Astrocyte of the cerebellum (primary cell): ENCODE measurements around the gene OLFM2.

Experiments
- DNase-seq: peaks from one replicate; pipeline ENCODE4 v3.0.0-alpha.2; 2011; ENCODE audit warnings: low read depth
- H3K4me3 ChIP-seq: 2 replicates; pipeline ENCODE4 v1.5.1; 2011; ENCODE audit warnings: mild to moderate bottlenecking, low read depth, low read length, moderate library complexity
- CTCF ChIP-seq: IDR thresholded peaks from 2 replicates; pipeline ENCODE4 v1.5.1; 2012; ENCODE audit warnings: low read length, low read depth, moderate library complexity, mild to moderate bottlenecking; ENCODE audit errors: missing control alignments
- in situ Hi-C: cut with HindIII; loops from 2 replicates; pipeline ENCODE4 v1.10.0; 2017; ENCODE audit warnings: low sequenced_read_pairs

OLFM2 gene

GRCh38 chr19:9868983-9869617 lies 67.2 kb downstream of the OLFM2 start:
- no peak overlapping the region for H3K4me3 ChIP-seq
- DNase-seq, result no peak

DNA sequence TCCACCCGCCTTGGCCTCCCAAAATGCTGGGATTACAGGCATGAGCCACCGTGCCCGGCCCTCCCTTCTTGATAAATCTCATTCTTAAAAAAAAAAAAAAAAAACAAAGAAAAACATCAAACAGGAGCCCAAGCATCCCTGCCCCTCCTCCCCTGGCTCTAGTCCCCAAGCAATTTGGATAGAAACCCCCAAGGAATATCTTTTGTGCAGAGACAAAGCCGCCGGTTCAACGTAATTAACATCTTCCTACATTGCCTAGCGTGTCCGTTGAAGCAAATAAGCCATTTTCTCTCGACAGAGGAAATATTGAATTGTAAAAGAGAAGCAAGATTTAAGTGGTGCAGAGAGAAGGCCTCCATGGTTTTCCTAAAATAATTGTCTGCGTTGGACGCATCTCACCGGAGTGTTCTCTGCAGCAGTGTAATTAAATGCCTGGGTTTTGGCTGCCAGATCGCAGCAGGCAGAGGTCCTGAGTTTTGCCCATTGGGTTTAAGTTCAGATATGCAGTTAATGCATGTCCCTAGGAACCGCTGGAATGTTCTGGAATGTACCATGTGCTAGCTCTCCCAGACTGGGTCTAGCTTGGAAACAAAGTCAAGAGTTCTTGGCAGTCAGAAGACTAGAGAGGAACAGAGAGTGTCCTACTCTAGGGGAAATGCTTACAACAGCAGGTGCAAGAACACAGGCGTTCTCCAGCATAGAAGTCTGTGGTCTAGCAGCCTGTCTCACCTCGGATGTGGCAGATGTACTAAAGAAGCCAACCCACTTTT lies 70.4 kb downstream of the OLFM2 start:
- in situ Hi-C loops, result no loop called here
- no peak for DNase-seq
- no peak overlapping the region for H3K4me3 ChIP-seq
- TF ChIP-seq CTCF, result no peak

More at GRCh38 chr19:9868983-9869617, 67.2 kb downstream of the OLFM2 start:
- TF ChIP-seq CTCF, result no peak
- in situ Hi-C loops, result no loop called here

DNA sequence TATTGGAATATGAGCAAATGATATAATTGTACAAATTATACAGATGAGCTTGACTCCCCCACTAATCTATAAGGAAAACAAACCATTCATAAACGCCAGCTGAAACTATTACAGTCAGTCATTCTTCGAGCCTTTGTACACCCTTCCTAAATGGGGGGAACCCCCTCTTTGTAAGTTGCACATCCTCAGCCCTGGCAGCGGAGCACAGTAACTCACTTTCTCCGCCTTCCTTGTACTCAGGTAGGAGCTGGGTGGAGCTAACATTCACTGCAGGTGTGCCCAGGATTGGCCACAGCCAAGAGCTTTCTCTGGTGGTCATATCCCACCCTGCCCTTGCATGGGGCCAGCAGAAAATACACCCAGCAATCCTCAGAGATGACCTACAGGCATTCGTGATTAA lies 72.6 kb downstream of the OLFM2 start:
- no peak overlapping the region for H3K4me3 ChIP-seq
- in situ Hi-C loops, result no loop called here
- no peak for TF ChIP-seq CTCF
- no peak for DNase-seq

DNA sequence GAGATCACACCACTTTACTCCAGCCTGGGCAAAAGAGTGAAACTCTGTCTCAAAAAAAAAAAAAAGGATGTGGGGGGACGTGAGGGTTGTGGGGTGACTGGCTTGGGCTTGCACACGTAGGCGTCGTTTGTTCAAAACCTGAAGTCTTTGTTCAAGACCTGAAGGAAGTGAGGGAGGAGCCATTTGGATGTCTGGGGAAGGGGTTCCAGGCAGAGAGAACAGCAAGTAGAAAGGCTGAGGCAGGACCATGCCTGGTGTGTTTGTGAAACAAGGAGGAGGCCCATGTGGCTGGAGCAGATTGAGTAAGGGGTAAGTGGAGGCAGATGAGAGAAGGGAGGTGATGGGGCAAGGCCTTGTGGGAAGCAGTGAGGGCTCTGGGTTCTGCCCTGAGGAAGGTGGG lies 73.4 kb downstream of the OLFM2 start:
- in situ Hi-C loops, result no loop called here
- no peak for DNase-seq
- no peak for TF ChIP-seq CTCF
- no peak overlapping the region for H3K4me3 ChIP-seq

GRCh38 chr19:9861503-9861902 lies 74.8 kb downstream of the OLFM2 start:
- no peak for TF ChIP-seq CTCF
- in situ Hi-C loops, result no loop called here
- no peak overlapping the region for H3K4me3 ChIP-seq
- DNase-seq, result no peak

- no peak for DNase-seq
- H3K4me3 ChIP-seq, result no peak overlapping the region
- no peak for TF ChIP-seq CTCF
- in situ Hi-C loops, result no loop called here
These were observed 75.9 kb downstream of the OLFM2 start for GRCh38 chr19:9860407-9860806.
